Tibial artery (tissue), 4 donors: Measurements from ENCODE around the gene ERMAP.

Experiments used
- DNase-seq, 2 donors: peaks; one replicate each; pipeline ENCODE4 v3.0.0-alpha.2; 2019
- H3K27ac ChIP-seq, 2 donors: fragments of 200-600 bp; sonication (generic) in 1 of 2; 1 replicate in 1 of 2; 2 replicates in 1 of 2; pipeline ENCODE4 v1.5.1; 2018 to 2019; ENCODE audit warnings: mild to moderate bottlenecking in 1 of 2
- H3K27me3 ChIP-seq, 2 donors: fragments of 200-600 bp; sonication (generic) in 1 of 2; one replicate each; pipeline versions ENCODE4 v1.5.1 to v1.6.0; 2016 to 2019
- H3K36me3 ChIP-seq, 3 donors: fragments of 200-600 bp; sonication (generic) in 2 of 3; one replicate each; pipeline ENCODE4 v1.5.1; 2016 to 2019; ENCODE audit warnings: mild to moderate bottlenecking in 2 of 3
- H3K4me1 ChIP-seq, 4 donors: fragments of 200-600 bp; sonication (generic) in 2 of 4; 1 replicate in 3 of 4; 2 replicates in 1 of 4; pipeline ENCODE4 v1.5.1; 2016 to 2019
- H3K4me3 ChIP-seq, 2 donors: fragments of 200-600 bp; sonication (generic) in 1 of 2; 1 replicate in 1 of 2; 2 replicates in 1 of 2; pipeline ENCODE4 v1.5.1; 2018 to 2019; ENCODE audit warnings: mild to moderate bottlenecking in 2 of 2
- H3K9me3 ChIP-seq, 3 donors: fragments of 200-600 bp; sonication (generic) in 1 of 3; one replicate each; pipeline ENCODE4 v1.5.1; 2016 to 2019
- intact Hi-C: fragments of 100-400 bp; cut with DNase I; formaldehyde crosslinking; loops from one replicate; pipeline ENCODE4 v1.15.0; 2023; ENCODE audit warnings: low total_unique reads
- TF ChIP-seq, protein P1 (sequence below), 2 experiments: fragments of 200-600 bp in 1 of 2; fragments of 450-650 bp in 1 of 2; IDR thresholded peaks; one replicate each; pipeline ENCODE4 v1.5.1; 2017 to 2019; ENCODE audit warnings: antibody characterized with exemption in 2 of 2, mild to moderate bottlenecking in 1 of 2, moderate library complexity in 1 of 2

Gene ERMAP

DNA sequence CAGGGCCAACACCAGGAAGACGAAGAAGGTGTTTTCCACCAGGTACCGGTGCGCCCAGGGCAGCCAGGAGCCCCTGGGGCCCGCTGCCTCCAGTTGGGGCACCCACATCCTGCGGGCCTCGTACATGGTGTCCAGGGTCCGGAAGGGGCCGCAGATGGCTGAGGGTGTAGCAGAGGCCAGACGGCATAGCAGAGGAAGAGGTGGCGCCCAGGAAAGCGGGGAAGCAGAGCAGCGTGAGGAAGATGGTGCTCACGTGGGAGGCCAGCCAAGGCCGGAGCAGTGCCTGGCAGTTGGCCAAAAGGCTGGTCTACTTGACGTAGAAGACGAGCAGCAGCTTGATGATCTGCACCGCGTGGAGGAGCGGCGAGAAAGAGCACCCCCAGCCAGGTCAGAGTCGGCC lies 69.9 kb downstream of the ERMAP start:
- TF ChIP-seq, protein P1, sequence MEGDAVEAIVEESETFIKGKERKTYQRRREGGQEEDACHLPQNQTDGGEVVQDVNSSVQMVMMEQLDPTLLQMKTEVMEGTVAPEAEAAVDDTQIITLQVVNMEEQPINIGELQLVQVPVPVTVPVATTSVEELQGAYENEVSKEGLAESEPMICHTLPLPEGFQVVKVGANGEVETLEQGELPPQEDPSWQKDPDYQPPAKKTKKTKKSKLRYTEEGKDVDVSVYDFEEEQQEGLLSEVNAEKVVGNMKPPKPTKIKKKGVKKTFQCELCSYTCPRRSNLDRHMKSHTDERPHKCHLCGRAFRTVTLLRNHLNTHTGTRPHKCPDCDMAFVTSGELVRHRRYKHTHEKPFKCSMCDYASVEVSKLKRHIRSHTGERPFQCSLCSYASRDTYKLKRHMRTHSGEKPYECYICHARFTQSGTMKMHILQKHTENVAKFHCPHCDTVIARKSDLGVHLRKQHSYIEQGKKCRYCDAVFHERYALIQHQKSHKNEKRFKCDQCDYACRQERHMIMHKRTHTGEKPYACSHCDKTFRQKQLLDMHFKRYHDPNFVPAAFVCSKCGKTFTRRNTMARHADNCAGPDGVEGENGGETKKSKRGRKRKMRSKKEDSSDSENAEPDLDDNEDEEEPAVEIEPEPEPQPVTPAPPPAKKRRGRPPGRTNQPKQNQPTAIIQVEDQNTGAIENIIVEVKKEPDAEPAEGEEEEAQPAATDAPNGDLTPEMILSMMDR (IDR thresholded peaks at IDR 0.05): no peak
- H3K27ac ChIP-seq: no peak overlapping the region
- H3K9me3 ChIP-seq: no peaks in the 10 kb centered on the region
- no peak for DNase-seq
- H3K4me1 ChIP-seq: no peaks in the 10 kb centered on the region
- intact Hi-C loops: no loop called here
- H3K27me3 ChIP-seq: peaks cover 0 to 8% of the 10 kb centered on the region in 2 donors
- H3K36me3 ChIP-seq: no peaks in the 10 kb centered on the region
- no peak overlapping the region for H3K4me3 ChIP-seq

DNA sequence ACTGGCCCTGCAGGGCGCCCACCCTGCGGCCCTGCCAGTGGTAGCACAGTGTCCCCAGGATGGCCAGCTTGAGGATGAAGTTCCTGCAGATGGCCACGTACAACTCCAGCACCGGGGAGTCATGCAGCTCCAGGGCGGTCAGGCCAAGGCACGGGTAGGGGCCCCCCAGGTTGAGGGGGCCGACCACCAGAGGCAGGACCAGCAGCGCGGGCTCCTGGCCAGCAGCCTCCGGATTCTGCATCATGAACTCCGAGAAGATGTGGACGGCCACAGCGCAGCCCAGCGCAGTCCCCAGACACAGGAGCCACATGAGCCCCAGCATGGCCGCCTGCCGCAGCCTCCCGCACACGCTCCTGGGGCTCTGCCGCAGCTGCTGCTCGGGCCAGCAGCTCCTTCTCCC lies 70.4 kb downstream of the ERMAP start:
- no peaks in the 10 kb centered on the region for H3K4me1 ChIP-seq
- TF ChIP-seq, protein P1 (IDR thresholded peaks at IDR 0.05): no peak
- no peak overlapping the region for H3K4me3 ChIP-seq
- peaks cover 0 to 8% of the 10 kb centered on the region in 2 donors for H3K27me3 ChIP-seq
- intact Hi-C loops: no loop called here
- H3K27ac ChIP-seq: no peak overlapping the region
- DNase-seq: no peak
- H3K36me3 ChIP-seq: no peaks in the 10 kb centered on the region
- no peaks in the 10 kb centered on the region for H3K9me3 ChIP-seq

DNA sequence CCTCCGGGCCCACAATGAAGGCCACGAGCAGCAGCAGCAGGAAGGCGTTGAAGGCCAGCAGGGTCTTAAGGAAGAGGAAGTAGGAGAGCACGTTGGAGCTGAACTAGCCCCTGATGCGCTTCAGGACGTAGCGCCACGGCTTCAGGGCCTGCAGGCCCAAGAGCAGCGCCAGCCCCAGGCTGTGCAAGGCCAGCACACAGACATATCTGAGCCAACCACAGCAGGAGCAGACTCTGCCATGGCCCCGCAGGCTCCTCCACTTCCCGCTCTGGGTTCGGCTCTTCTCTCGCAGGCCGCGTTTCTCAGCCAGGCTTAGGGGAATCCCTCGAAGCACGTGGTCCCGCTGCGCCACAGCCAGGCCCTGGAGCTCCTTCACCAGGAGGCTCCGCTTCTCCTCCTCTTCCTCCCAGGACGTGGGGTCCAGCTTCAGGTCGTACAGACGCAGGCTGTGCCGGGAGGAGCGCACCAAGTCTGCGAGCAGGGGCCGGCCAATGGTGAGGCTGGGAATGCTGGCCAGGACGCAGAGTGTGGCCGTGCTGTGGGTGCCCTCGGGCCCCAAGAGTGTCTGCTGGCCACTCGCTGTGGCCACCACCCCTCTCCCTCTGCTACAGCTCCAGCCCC lies 71.2 kb downstream of the ERMAP start:
- DNase-seq: no peak
- intact Hi-C loops: loop anchor here (1.0 kb wide), 1 partner anchor 159 kb away; no protein-coding TSS in a partner anchor

DNA sequence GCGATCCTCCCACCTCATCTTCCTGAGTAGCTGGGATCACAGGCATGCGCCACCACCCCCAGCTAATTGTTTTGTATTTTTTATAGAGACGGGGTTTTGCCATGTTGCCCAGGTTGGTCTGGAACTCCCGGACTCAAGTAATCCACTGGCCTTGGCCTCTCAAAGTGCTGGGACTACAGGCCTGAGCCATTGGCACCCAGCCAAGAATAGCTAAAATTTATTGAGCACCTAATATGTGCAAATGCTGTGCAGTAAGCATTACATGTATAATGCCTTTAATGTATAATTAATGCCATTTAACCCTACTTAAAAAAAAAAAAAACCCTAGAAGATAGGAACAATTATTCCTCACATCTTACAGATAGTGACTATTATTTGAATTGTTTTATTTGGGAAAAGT lies 72.3 kb downstream of the ERMAP start:
- H3K36me3 ChIP-seq: no peaks in the 10 kb centered on the region
- intact Hi-C loops: no loop called here
- H3K4me3 ChIP-seq: no peak overlapping the region
- TF ChIP-seq, protein P1 (IDR thresholded peaks at IDR 0.05): no peak
- no peak for DNase-seq
- no peaks in the 10 kb centered on the region for H3K4me1 ChIP-seq
- H3K9me3 ChIP-seq: no peaks in the 10 kb centered on the region
- H3K27me3 ChIP-seq: peaks cover 0 to 8% of the 10 kb centered on the region in 2 donors
- H3K27ac ChIP-seq: no peak overlapping the region

More for the DNA sequence above, 71.2 kb downstream of the ERMAP start:
- TF ChIP-seq, protein P1 (IDR thresholded peaks at IDR 0.05): no peak
- Histone ChIP-seq H3K4me3 (no peak overlapping the region), H3K36me3 (no peaks in the 10 kb centered on the region), H3K27me3 (peaks cover 0 to 8% of the 10 kb centered on the region in 2 donors), H3K4me1 (no peaks in the 10 kb centered on the region), H3K9me3 (no peaks in the 10 kb centered on the region), H3K27ac (no peak overlapping the region)

DNA sequence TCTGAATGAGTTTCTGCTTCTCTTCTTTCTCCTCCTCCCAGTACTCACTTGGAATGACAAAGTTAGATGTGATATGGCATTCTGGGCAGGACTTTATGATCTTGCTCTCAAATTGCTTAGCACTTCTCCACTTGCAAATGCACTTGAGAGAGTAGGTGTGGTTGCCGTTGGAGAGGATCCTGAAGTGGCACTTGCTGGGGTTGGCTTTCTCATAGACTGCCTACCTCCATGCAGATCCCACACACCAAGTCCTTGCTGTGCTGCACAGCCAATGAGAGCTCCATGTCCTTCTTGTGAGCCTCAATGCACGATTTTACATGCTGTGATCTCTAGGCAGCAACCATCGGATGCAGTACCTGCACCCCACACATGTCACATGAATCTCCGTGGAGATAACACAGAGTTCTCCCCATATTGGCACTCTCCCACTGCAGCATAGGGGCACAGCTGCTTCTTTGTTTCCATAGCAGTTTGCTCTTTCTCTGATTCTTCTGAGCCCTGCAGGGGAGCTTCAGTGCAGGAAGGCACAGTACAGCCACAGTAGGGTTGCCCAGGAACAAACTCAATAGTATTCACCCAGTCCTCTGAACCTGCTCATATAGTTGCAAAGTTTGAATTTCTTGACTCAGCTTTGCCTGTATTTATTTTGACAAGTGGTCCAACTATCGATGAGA lies 74.7 kb downstream of the ERMAP start:
- TF ChIP-seq, protein P1 (IDR thresholded peaks at IDR 0.05): no peak
- H3K27me3 ChIP-seq: peaks cover 0 to 4% of the 10 kb centered on the region in 2 donors
- no peak overlapping the region for H3K4me3 ChIP-seq
- H3K36me3 ChIP-seq: no peaks in the 10 kb centered on the region
- H3K4me1 ChIP-seq: no peaks in the 10 kb centered on the region
- DNase-seq: no peak
- H3K27ac ChIP-seq: no peak overlapping the region
- no peaks in the 10 kb centered on the region for H3K9me3 ChIP-seq
- intact Hi-C loops: no loop called here
